Stimulated activated CD4-positive, alpha-beta T cell treated with anti-CD3 and anti-CD28 coated beads, Interleukin-1b, Interleukin-23, amount 100 ng/mL, for 24 hours (primary cell): Measurements from ENCODE around the gene VLDLR.

ENCODE experiments used
- DNase-seq, 4 experiments: peaks; one replicate each; pipeline ENCODE4 v3.0.0-alpha.2; 2020; ENCODE audit warnings: low read depth in 4 of 4, low spot score in 1 of 4

VLDLR gene

DNA sequence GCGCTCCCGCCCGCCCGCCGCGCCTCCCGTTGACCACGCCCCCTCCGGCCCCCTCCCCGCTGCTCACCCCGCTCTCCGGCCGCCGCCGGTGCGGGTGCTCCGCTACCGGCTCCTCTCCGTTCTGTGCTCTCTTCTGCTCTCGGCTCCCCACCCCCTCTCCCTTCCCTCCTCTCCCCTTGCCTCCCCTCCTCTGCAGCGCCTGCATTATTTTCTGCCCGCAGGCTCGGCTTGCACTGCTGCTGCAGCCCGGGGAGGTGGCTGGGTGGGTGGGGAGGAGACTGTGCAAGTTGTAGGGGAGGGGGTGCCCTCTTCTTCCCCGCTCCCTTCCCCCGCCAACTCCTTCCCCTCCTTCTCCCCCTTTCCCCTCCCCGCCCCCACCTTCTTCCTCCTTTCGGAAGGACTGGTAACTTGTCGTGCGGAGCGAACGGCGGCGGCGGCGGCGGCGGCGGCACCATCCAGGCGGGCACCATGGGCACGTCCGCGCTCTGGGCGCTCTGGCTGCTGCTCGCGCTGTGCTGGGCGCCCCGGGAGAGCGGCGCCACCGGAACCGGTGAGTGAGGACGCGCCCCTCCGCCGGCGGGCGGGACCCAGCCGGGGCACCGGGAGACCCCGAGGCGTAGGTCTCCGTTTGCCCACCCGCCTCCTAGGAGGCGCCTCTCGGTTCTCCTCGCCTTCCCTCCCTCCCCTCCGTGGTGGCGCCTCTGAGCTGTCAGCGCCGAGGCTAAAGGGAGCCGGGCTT is at the start of gene VLDLR:
TSS of gene VLDLR (plus strand) at position 66 of the 739 bp plus-strand sequence. CDS start at position 469, 403 bp downstream.
- DNase-seq = peak in 1 of 4 experiments; percentile 37

GRCh38 chr9:2574203-2574602 is 47.4 kb upstream of the VLDLR start:
- no peak for DNase-seq

DNA sequence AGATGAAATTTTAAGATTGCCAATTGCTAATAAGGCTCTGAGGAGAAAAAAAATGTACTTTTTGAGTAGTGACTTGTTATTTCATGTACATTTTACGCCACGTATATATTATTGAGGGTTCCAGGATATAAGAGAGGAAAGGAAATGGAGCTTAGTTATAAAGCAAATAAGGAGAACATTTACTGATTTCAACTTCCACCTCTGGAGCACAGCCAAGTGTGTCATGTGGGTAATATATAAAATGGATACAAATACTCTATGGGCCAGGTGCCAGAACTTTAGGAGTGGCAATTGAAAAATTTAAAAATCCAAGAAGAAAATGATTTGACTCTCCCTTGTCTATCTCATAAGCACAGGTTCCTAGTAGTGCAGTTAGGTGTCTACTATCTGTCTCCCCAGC is 45.0 kb upstream of the VLDLR start:
- no peak for DNase-seq

GRCh38 chr9:2583308-2584013 is 38.1 kb upstream of the VLDLR start:
- DNase-seq = no peak

DNA sequence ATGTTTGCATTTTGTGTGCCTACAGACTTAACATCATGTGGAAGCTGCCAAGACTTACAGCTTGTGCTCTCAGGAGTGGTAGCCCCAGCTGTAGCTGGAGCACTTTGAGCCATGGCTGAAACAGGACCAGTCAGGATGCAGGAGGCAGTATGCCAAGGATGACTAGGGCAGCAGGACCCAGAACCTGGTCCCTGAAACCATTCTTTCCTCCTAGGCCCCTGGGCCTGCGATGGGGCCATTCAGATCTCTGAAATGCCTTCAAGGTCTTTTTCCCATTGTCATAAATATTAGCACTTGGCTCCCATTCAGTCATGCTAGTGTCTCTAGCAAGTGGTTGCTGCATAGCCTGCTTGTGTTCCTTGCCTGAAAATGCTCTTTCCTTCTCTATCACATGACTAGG is 29.6 kb upstream of the VLDLR start:
- no peak for DNase-seq

GRCh38 chr9:2593744-2594143 is 27.8 kb upstream of the VLDLR start:
- DNase-seq = no peak

GRCh38 chr9:2595973-2596372 is 25.6 kb upstream of the VLDLR start:
- no peak for DNase-seq

GRCh38 chr9:2597483-2597882 is 24.1 kb upstream of the VLDLR start:
- DNase-seq = no peak

DNA sequence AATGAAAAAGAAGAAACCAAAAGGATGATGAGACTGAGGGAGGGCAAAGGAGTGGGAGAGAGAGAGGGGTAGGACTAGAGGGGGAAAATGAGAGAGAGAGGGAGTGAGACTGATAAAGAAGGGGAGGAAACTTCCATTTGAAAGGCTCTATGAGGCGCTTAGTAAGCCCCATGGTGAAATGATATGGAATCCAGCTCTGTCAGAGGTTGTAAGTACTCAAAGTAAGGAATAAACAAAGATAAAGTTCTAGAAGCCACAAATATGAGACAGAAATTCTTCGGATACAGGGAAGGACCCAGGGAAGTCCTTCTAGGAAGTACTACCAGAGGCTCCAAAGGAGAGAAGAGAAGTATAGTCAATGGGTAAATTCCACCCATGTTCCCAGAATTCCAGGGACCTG is 21.7 kb upstream of the VLDLR start:
- DNase-seq = no peak

DNA sequence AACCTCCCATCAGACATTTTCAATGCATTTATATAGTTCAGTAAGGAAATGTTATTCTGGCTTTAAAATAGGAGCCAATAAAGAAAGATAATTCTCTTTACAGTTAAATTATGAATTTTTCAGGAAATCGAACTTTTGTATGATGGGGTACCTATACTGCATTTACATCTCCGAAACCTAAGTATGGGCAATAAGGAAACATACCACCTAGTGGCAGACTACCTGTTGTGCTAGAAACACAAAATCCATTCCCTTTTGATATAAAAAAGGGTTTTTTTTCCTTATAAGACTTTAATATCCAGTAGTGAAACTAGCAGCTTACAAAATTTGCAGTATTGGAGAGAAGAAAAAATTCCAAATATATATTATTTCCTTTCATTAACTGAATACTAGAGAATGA is 21.3 kb upstream of the VLDLR start:
- DNase-seq = no peak

- DNase-seq = no peak
Measured at GRCh38 chr9:2601785-2602378, 19.7 kb upstream of the VLDLR start.

DNA sequence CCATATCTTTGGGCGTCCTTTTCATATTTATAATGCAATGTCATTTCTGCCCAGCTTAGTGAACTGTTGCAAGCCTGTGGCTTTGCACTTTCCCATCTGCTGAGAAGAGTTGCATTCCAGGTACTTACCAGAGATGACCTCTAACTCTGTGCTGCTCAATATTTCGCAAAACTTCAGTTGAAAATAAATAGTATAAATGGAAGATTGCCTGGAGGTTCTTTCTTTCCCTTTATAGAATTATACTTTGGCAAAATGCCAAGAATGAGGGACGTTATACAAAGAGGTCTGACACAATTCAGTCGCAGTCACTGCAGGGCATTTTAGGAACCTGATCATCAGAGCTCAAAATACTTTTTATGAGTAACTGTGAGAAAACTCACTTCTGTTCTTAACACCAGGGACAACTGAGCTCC is 18.9 kb upstream of the VLDLR start:
- DNase-seq = no peak

DNA sequence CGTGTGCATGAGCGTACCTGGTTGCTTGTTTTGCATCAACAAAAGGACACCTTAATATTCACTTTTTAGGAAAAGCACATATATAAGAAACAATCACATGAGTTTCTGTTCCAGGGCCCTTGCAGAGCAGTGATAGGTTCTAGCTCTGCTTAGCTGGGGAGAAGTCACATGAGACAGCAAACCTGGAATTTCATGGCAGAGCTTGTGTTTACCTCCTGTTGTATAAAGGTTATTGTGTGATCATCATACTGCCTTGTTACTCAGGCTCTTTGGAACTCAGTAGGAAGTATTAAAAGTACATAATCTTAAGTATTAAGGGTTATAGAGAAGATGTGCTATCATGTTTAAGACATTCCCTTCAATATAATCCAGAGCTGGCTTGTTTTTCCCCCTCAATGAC is 18.0 kb upstream of the VLDLR start:
- DNase-seq = no peak

GRCh38 chr9:2605246-2605645 is 16.3 kb upstream of the VLDLR start:
- no peak for DNase-seq

GRCh38 chr9:2608276-2608675 is 13.3 kb upstream of the VLDLR start:
- no peak for DNase-seq

GRCh38 chr9:2610985-2611384 is 10.6 kb upstream of the VLDLR start:
- no peak for DNase-seq

DNA sequence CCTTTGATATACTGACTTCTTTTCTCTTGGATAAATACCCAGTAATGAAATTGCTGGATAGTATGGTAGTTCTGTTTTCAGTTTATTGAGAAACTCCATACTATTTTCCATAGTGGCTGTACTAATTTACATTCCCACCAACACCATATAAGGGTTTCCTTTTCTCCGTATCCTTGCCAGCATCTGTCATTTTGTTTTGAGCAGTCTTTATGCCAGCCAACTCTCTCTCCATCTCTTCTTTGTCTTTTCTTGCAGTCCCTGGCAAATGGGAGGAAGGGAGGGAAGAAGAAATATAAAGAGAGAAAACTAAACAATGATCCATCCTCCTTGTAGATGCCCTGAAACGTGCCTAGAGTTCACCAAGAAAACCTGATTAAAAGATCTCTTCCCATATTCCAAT is 9.6 kb upstream of the VLDLR start:
- no peak for DNase-seq

GRCh38 chr9:2613730-2614271 is 7.8 kb upstream of the VLDLR start:
- no peak for DNase-seq

DNA sequence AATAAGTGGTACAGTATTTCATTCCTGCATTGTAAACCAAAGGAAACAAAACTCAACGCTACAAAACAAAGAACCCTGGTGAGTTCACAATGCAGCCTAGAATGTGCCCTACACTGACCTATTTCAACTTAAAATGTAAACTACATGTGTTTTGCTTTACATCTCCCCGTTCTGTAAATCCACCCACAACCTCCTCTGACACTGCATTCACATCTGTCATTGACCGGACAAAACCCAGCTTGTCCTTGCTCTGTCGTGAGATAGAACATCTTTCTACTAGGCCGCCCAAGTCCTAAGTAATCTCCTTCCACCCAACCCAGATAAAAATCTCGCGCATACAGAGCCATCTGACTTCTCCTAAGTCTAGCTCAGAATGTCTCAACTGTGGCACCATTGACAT is 6.1 kb upstream of the VLDLR start:
- DNase-seq = no peak

DNA sequence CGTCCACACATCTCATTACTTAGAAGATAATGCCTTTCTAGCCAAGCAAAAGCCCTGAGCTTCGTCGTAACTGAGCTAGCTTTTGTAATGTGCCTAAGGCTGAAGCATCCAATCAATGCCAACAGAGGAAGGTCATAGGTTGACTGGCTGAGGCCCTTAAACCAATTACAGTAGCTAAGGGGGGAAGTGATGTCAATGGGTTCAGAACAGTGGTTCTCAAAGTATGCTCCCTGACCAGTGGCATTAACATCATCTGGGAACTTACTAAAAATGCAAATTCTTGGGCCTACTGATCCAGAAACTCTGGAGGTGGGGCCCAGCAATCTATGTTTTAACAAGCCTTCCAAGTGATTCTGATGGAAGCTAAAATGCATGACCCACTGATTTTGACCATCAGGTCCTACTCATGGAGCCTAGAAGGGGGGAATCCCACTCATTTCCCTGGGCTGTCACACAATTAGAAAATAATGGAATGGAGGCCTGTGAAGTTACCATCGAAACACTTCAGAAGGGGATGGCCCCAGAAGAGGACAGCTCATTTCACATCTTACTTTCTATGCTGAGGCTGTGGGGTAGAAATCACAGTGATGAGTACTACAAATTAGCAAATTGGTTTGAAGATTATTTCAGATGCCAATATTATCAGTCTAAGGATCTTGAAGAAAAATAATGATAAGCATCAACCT is 4.8 kb upstream of the VLDLR start:
- no peak for DNase-seq

DNA sequence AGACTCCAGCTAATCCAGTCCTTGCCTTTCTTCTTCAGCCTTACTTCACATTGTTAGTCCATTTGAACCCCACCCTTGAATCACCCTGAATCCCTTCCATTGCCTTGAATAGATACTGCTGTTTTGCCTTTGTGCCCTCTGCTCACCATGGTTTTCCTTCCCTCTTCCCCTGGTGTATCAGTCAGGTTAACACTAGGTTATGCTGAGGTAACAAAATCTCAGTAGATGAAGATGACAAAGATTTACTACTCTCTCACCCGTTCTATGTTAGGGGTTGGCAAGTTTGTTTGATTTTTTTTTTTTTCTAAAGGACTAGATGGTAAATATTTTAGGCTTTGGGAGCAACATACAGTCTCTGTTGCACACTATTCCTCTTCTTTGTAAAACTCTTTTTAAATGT is 3.3 kb upstream of the VLDLR start:
- DNase-seq = no peak
